Measurements from ENCODE around the gene ALG11.

GRCh38 chr13:52005841-52006522, 6.2 kb upstream of the ALG11 start:
- TF ChIP-seq CTCF (conservative IDR thresholded peaks at IDR 0.05; ENCODE audit: low read depth, low read length) (no peak), EZH2phosphoT487 (IDR thresholded peaks at IDR 0.05; ENCODE audit: borderline replicate concordance, low read length) (no peak), EZH2 (IDR thresholded peaks at IDR 0.05; ENCODE audit: low read length, unreplicated experiment) (no peak)

All from PC-3 (cell line).